DOHH2 (cell line): ENCODE measurements around the gene SLC8A1.

ENCODE experiments used
- CTCF ChIP-seq: fragments of 200-600 bp; sonication (generic); IDR thresholded peaks from one replicate; pipeline ENCODE4 v1.5.1; 2014; ENCODE audit warnings: antibody characterized with exemption, mild to moderate bottlenecking, low read depth, low read length; ENCODE audit not compliant: poor library complexity, severe bottlenecking
- EZH2phosphoT487 ChIP-seq: fragments of 200-600 bp; sonication (generic); IDR thresholded peaks from 2 replicates; pipeline ENCODE4 v1.6.1; 2017; ENCODE audit warnings: borderline replicate concordance, mild to moderate bottlenecking, antibody characterized with exemption, low read length, moderate library complexity, mixed read lengths

- TF ChIP-seq CTCF (no peak), EZH2phosphoT487 (no peak)
Measured at GRCh38 chr2:40404517-40404916, 47.4 kb downstream of the SLC8A1 start.
